ENCODE measurements around the gene BRINP1.

BRINP1 gene

GRCh38 chr9:119227422-119227821 is 141.8 kb downstream of the BRINP1 start:
- TF ChIP-seq GATA3 (IDR thresholded peaks at IDR 0.05; ENCODE audit: low read depth, low read length), result no peak
- TF ChIP-seq GATA2 (IDR thresholded peaks at IDR 0.05; ENCODE audit: low read depth, low read length), result no peak

DNA sequence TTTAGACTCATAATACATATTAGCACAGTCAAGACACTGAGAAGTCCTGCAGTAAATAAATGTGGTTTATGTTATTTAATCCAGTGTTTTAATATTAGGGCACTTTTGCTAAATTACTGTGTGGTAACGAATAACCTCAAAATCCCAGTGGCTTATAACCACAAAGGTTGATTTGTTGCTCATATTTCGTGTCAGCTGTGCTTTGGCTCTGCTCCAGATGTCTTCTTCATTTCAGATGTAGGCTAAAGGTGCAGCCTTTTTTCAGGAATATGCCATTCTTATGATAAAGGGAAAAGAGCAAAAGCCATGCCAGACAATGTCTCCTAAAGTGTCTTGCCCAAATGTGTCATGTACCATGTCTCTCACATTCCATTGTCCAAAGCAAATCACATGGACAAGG is 144.8 kb downstream of the BRINP1 start:
- TF ChIP-seq GATA2 (IDR thresholded peaks at IDR 0.05; ENCODE audit: low read depth, low read length) (no peak), GATA3 (IDR thresholded peaks at IDR 0.05; ENCODE audit: low read depth, low read length) (no peak)

DNA sequence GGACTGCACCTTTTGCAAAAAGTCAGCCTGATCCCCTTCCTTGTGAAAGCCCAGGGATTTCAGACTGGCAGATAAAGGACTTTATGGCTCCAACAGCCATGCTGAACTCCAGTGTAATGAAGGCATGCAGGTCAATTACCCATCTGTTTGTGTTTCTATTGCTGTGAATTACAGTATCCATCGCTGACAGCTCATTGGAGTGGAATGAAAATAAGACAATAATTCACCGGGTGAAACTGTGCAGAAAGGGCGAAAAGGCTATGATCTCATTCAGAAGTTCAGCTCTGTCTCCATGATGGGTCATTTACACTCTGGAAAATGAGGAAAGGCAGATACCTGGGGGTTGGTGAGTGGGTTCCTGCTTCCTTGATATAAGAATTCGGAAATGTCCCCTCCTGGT is 148.0 kb downstream of the BRINP1 start:
- TF ChIP-seq GATA3 (IDR thresholded peaks at IDR 0.05; ENCODE audit: low read depth, low read length) (no peak), GATA2 (IDR thresholded peaks at IDR 0.05; ENCODE audit: low read depth, low read length) (no peak)

GRCh38 chr9:119218293-119218692 is 150.9 kb downstream of the BRINP1 start:
- TF ChIP-seq GATA2 (IDR thresholded peaks at IDR 0.05; ENCODE audit: low read depth, low read length) (no peak), GATA3 (IDR thresholded peaks at IDR 0.05; ENCODE audit: low read depth, low read length) (no peak)

GRCh38 chr9:119216651-119217331 is 152.4 kb downstream of the BRINP1 start:
- TF ChIP-seq GATA2 (IDR thresholded peaks at IDR 0.05; ENCODE audit: low read depth, low read length) (no peak), GATA3 (IDR thresholded peaks at IDR 0.05; ENCODE audit: low read depth, low read length) (no peak)

DNA sequence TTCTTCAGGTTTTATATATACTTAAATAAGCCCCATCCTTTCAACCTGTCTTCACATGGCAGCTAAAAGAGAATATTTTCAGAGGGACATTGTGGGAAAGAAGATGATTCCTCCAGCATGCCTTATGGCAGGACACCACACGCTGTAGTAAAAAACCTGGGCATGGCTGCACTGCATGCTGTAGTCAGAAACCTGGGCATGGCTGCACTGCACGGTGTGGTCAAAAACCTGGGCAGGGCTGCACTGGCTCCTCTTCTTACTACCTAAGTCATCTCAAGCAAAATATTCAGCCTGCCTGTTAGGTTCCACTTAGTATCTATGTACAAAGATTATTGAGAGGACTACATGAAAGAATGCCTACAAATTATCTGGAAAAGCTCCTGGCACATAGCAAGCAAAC is 153.6 kb downstream of the BRINP1 start:
- TF ChIP-seq GATA2 (IDR thresholded peaks at IDR 0.05; ENCODE audit: low read depth, low read length) (no peak), GATA3 (IDR thresholded peaks at IDR 0.05; ENCODE audit: low read depth, low read length) (no peak)

DNA sequence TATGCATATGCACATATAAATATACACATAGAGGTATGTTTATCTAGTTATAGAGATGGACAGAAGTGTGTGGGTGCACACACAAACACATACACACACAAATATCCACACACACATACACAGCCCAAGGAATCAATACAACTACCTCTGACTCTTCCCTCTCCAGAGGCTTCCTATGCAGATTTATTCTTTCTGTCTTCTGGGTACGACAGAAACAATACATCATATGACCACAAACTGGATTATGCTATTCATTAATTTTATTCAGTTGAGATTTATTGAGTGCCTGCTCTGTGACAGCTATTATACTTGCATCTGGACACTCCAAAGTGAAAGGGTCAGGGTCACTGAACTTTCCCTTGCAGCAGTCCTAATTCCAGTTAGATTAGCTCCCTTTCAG is 155.8 kb downstream of the BRINP1 start:
- TF ChIP-seq GATA2 (IDR thresholded peaks at IDR 0.05; ENCODE audit: low read depth, low read length) (no peak), GATA3 (IDR thresholded peaks at IDR 0.05; ENCODE audit: low read depth, low read length) (no peak)

GRCh38 chr9:119197893-119198607 is 171.2 kb downstream of the BRINP1 start:
- no peak for TF ChIP-seq GATA3 (IDR thresholded peaks at IDR 0.05; ENCODE audit: low read depth, low read length)
- TF ChIP-seq GATA2 (IDR thresholded peaks at IDR 0.05; ENCODE audit: low read depth, low read length), result no peak

DNA sequence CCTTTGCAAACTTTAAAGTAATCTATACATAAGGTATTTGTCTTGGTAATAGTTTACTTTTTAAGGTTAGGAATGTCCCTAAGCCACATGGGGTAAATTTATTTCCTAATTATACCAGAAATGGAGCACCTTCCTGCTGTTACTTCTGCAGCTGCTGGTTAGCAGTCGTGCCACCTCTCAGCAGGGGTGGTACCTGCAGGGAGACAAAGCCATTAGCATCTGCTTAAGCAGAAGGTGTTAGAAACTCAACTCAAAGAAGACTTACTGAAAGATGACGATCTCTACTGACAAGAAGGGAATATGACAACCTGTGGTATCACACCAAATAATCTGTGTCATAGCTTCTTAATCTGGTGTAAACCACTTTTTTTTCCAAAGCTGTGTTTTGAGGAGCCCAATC is 173.7 kb downstream of the BRINP1 start:
- TF ChIP-seq GATA3 (IDR thresholded peaks at IDR 0.05; ENCODE audit: low read depth, low read length) (no peak), GATA2 (IDR thresholded peaks at IDR 0.05; ENCODE audit: low read depth, low read length) (no peak)

DNA sequence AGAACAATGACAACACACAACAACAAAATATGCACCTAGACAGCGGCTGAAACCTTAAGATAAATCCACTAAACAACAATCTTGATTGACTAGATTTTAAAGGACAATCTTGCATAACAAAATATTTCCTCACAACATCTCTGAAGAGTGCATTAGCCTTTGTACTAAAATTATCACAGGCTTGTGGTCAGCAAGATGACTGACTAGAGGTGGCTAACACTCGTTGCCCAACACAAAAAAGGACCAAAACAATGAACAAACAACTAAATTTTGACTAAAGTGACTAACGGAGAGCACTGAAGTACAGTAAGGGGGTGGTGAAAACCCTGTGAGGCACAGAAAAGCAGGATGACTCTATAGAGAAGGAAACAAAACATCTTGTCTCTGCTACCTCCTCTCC is 183.9 kb downstream of the BRINP1 start:
- TF ChIP-seq GATA3 (IDR thresholded peaks at IDR 0.05; ENCODE audit: low read depth, low read length) (no peak), GATA2 (IDR thresholded peaks at IDR 0.05; ENCODE audit: low read depth, low read length) (no peak)

GRCh38 chr9:119184265-119184936 is 184.8 kb downstream of the BRINP1 start:
- TF ChIP-seq GATA3 (IDR thresholded peaks at IDR 0.05; ENCODE audit: low read depth, low read length) (no peak), GATA2 (IDR thresholded peaks at IDR 0.05; ENCODE audit: low read depth, low read length) (no peak)

DNA sequence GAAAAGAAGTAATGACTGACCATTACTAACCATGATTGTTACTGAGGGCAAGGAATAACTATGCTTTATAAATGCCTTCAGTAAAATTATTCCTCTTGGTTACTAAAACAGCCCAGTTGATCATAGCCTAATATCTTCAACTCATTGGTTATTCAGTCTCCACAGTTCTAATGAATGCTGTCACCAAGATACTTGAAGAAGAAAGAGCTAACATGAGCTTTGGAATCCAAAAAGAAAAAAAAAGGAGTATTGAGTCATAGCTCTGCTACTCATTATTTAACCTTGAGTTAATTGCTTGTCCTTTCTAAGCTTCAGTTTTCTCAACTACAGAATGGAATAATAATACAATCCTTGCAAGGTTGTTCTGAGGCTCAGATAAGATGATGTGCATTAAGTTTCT is 187.7 kb downstream of the BRINP1 start:
- no peak for TF ChIP-seq GATA3 (IDR thresholded peaks at IDR 0.05; ENCODE audit: low read depth, low read length)
- no peak for TF ChIP-seq GATA2 (IDR thresholded peaks at IDR 0.05; ENCODE audit: low read depth, low read length)

- TF ChIP-seq GATA3 (IDR thresholded peaks at IDR 0.05; ENCODE audit: low read depth, low read length) (no peak), GATA2 (IDR thresholded peaks at IDR 0.05; ENCODE audit: low read depth, low read length) (no peak)
Measured at GRCh38 chr9:119180897-119181296, 188.3 kb downstream of the BRINP1 start.

DNA sequence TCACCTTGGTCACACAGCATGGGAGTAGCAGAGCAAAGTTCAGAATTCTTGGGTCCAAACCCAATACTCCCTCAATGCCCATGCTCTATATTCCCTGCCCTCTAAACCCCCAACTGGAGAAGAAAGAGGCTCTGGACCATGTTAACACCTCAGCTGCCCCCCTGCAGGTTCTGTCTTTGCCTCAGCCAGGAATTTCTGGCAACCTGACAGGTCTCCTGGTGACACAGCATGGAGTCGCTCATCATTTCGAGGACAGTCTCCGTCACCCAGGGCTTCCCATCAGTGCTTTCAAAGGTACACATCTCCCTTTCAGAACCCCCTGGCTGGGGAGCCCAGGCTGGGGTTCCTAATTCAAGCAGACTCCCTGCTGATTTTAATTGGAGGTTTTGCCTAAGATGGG is 189.5 kb downstream of the BRINP1 start:
- TF ChIP-seq GATA2 (IDR thresholded peaks at IDR 0.05; ENCODE audit: low read depth, low read length), result no peak
- TF ChIP-seq GATA3 (IDR thresholded peaks at IDR 0.05; ENCODE audit: low read depth, low read length), result no peak

DNA sequence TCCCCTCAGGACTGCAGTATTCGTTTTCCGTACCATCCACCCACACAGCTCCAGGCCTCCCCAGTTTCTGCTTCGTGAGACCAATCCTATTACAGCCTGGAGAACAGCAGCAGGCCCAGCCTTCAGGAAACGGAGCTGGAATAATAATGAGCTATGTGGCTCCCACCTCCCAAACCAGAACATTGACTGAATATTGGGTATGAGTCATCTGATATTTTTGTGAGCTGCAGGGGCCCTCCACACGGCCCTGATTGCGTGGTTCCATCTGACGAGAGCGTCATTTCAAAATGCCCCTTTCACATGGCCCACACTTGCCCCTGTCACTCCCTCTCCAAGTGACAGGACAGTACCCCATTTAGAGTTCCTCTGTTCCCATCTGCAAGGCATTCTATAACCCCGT is 192.0 kb downstream of the BRINP1 start:
- TF ChIP-seq GATA2 (IDR thresholded peaks at IDR 0.05; ENCODE audit: low read depth, low read length) (no peak), GATA3 (IDR thresholded peaks at IDR 0.05; ENCODE audit: low read depth, low read length) (no peak)
